HG03354 (cell line): Measurements from ENCODE around the gene SH2D7.

Experiments
- ATAC-seq: cut with Tn5 transposase; IDR thresholded peaks from one replicate; pipeline ENCODE4 v1.9.1; 2021; ENCODE audit warnings: mild to moderate bottlenecking; ENCODE audit not compliant: unreplicated experiment, poor library complexity, severe bottlenecking

Gene SH2D7

GRCh38 chr15:78076231-78077052 is 15.9 kb upstream of the SH2D7 start:
- ATAC-seq: peak; percentile 15

GRCh38 chr15:78077053-78077870 is 15.1 kb upstream of the SH2D7 start, which contains the start of gene TBC1D2B:
Gene TBC1D2B (minus strand): TSS chr15:78077711. CDS start chr15:78077652, 59 bp downstream.
- ATAC-seq: peak; percentile 79

- ATAC-seq: no peak
Measured at GRCh38 chr15:78077871-78078210, 14.5 kb upstream of the SH2D7 start.

- ATAC-seq: no peak
Measured at GRCh38 chr15:78079298-78080087, 12.9 kb upstream of the SH2D7 start.

GRCh38 chr15:78080088-78080460 is 12.3 kb upstream of the SH2D7 start:
- no peak for ATAC-seq

- no peak for ATAC-seq
Measured at GRCh38 chr15:78082106-78082742, 10.1 kb upstream of the SH2D7 start.

GRCh38 chr15:78082743-78083110 is 9.6 kb upstream of the SH2D7 start:
- ATAC-seq: no peak

- ATAC-seq: no peak
Measured at GRCh38 chr15:78083186-78083585, 9.2 kb upstream of the SH2D7 start.

GRCh38 chr15:78083687-78084448 is 8.5 kb upstream of the SH2D7 start:
- peak; percentile 71 for ATAC-seq

- ATAC-seq: no peak
Measured at GRCh38 chr15:78084449-78084750, 8.0 kb upstream of the SH2D7 start.

- ATAC-seq: no peak
Measured at GRCh38 chr15:78085928-78086327, 6.4 kb upstream of the SH2D7 start.

- peak; percentile 59 for ATAC-seq
Measured at GRCh38 chr15:78087951-78088772, 4.2 kb upstream of the SH2D7 start.

GRCh38 chr15:78088773-78089080 is 3.6 kb upstream of the SH2D7 start:
- ATAC-seq: no peak

- ATAC-seq: no peak
Measured at GRCh38 chr15:78090422-78091063, 1.8 kb upstream of the SH2D7 start.

- no peak for ATAC-seq
Measured at GRCh38 chr15:78093242-78094020, 1.1 kb downstream of the SH2D7 start.

GRCh38 chr15:78097667-78098066 is 5.3 kb downstream of the SH2D7 start:
- ATAC-seq: no peak

GRCh38 chr15:78098131-78098755 is 5.9 kb downstream of the SH2D7 start:
- no peak for ATAC-seq
